HEK293T (cell line): ENCODE results near the gene DDX10.

ENCODE experiments used
- CTCF ChIA-PET: fragments of 350-600 bp; formaldehyde crosslinking; extraction: SDS; loops from one replicate; lab custom pipeline; 2021; ENCODE audit warnings: antibody characterized with exemption, inconsistent platforms; lab: Yijun Ruan, JAX
- POLR2A ChIA-PET: fragments of 350-600 bp; formaldehyde crosslinking; extraction: SDS; loops from one replicate; lab custom pipeline; 2020; ENCODE audit warnings: antibody characterized with exemption, inconsistent platforms; lab: Yijun Ruan, JAX
- DNase-seq: peaks from one replicate; pipeline ENCODE4 v3.0.0; 2012; ENCODE audit warnings: mixed read lengths; ENCODE audit errors: extremely low spot score
- ARNT ChIP-seq: fragments of 450-650 bp; IDR thresholded peaks from 2 replicates; pipeline ENCODE4 v1.6.1; 2017; ENCODE audit warnings: mild to moderate bottlenecking
- BHLHE40 ChIP-seq: fragments of 450-650 bp; IDR thresholded peaks from 2 replicates; pipeline ENCODE4 v1.6.1; 2016; ENCODE audit warnings: mild to moderate bottlenecking, moderate library complexity, borderline replicate concordance
- CTBP1 ChIP-seq: fragments of 450-650 bp; IDR thresholded peaks from 2 replicates; pipeline ENCODE4 v1.6.1; 2016; ENCODE audit warnings: borderline replicate concordance
- ELF4 ChIP-seq: fragments of 450-650 bp; IDR thresholded peaks from 2 replicates; pipeline ENCODE4 v1.6.1; 2017; ENCODE audit warnings: antibody characterized with exemption
- FOXA1 ChIP-seq: fragments of 450-650 bp; IDR thresholded peaks from 2 replicates; pipeline ENCODE4 v1.6.1; 2016; ENCODE audit warnings: mild to moderate bottlenecking
- FOXK2 ChIP-seq: fragments of 450-650 bp; IDR thresholded peaks from 2 replicates; pipeline ENCODE4 v1.6.1; 2016; ENCODE audit warnings: mild to moderate bottlenecking
- FOXM1 ChIP-seq: fragments of 450-650 bp; IDR thresholded peaks from 2 replicates; pipeline ENCODE4 v1.6.1; 2017; ENCODE audit warnings: mild to moderate bottlenecking, borderline replicate concordance
- HDGF ChIP-seq: fragments of 450-650 bp; IDR thresholded peaks from 2 replicates; pipeline ENCODE4 v1.6.1; 2017; ENCODE audit warnings: antibody characterized with exemption, borderline replicate concordance
- L3MBTL2 ChIP-seq: fragments of 450-650 bp; conservative IDR thresholded peaks from 2 replicates; pipeline ENCODE4 v1.6.1; 2016; ENCODE audit warnings: mild to moderate bottlenecking
- LEF1 ChIP-seq: fragments of 450-650 bp; IDR thresholded peaks from 2 replicates; pipeline ENCODE4 v1.6.1; 2017; ENCODE audit warnings: mild to moderate bottlenecking, borderline replicate concordance
- NFRKB ChIP-seq: fragments of 450-650 bp; IDR thresholded peaks from 2 replicates; pipeline ENCODE4 v1.6.1; 2016; ENCODE audit warnings: mild to moderate bottlenecking, moderate library complexity
- PKNOX1 ChIP-seq: fragments of 450-650 bp; IDR thresholded peaks from 2 replicates; pipeline ENCODE4 v1.6.1; 2016
- SP1 ChIP-seq: fragments of 450-650 bp; IDR thresholded peaks from 2 replicates; pipeline ENCODE4 v1.6.1; 2017
- SUZ12 ChIP-seq: fragments of 450-650 bp; IDR thresholded peaks from 2 replicates; pipeline ENCODE4 v1.6.1; 2016; ENCODE audit warnings: mild to moderate bottlenecking
- TARDBP ChIP-seq: fragments of 450-650 bp; IDR thresholded peaks from 2 replicates; pipeline ENCODE4 v1.6.1; 2016
- ZNF384 ChIP-seq: fragments of 450-650 bp; IDR thresholded peaks from 2 replicates; pipeline ENCODE4 v1.6.1; 2016

Gene DDX10

GRCh38 chr11:108913204-108913603 is 248.3 kb downstream of the DDX10 start:
- ChIA-PET POLR2A (no interaction called here), CTCF (no interaction called here)
- TF ChIP-seq NFRKB (no peak), ZNF384 (no peak), PKNOX1 (no peak), L3MBTL2 (no peak), FOXA1 (no peak), CTBP1 (no peak), TARDBP (no peak), ARNT (no peak), LEF1 (no peak), FOXK2 (no peak), FOXM1 (no peak), ELF4 (no peak), BHLHE40 (no peak), SP1 (no peak), HDGF (no peak), SUZ12 (no peak)
- no peak for DNase-seq

GRCh38 chr11:108914211-108914610 is 249.3 kb downstream of the DDX10 start:
- ChIA-PET POLR2A (no interaction called here), CTCF (no interaction called here)
- no peak for DNase-seq
- no peak for TF ChIP-seq SP1
- no peak for TF ChIP-seq NFRKB
- TF ChIP-seq L3MBTL2, result no peak
- no peak for TF ChIP-seq ELF4
- no peak for TF ChIP-seq FOXK2
- TF ChIP-seq CTBP1, result no peak
- TF ChIP-seq ARNT, result no peak
- no peak for TF ChIP-seq BHLHE40
- no peak for TF ChIP-seq ZNF384

GRCh38 chr11:108914981-108915380 is 250.1 kb downstream of the DDX10 start:
- no peak for TF ChIP-seq NFRKB
- no peak for TF ChIP-seq FOXA1
- TF ChIP-seq ZNF384, result no peak
- no peak for TF ChIP-seq FOXM1
- TF ChIP-seq LEF1, result no peak
- TF ChIP-seq CTBP1, result no peak
- TF ChIP-seq TARDBP, result no peak
- no peak for TF ChIP-seq SP1
- no peak for TF ChIP-seq BHLHE40
- no peak for TF ChIP-seq PKNOX1
- TF ChIP-seq SUZ12, result no peak
- TF ChIP-seq ARNT, result no peak
- TF ChIP-seq ELF4, result no peak
- no peak for TF ChIP-seq L3MBTL2
- TF ChIP-seq FOXK2, result no peak
- no peak for TF ChIP-seq HDGF
- ChIA-PET POLR2A (no interaction called here), CTCF (interaction anchor here (0.7 kb wide), 1 partner anchor 736 kb away, joined by 5 read pairs; no protein-coding TSS in a partner anchor)
- DNase-seq, result no peak

- POLR2A ChIA-PET, result no interaction called here
- TF ChIP-seq FOXK2 (no peak), ELF4 (no peak), ARNT (no peak), BHLHE40 (no peak), SP1 (no peak), PKNOX1 (no peak), HDGF (no peak), TARDBP (no peak), NFRKB (no peak), FOXM1 (no peak), SUZ12 (no peak), ZNF384 (no peak), LEF1 (no peak), FOXA1 (no peak), CTBP1 (no peak), L3MBTL2 (no peak)
These were observed 250.8 kb downstream of the DDX10 start for GRCh38 chr11:108915666-108916065.

GRCh38 chr11:108916290-108916689 is 251.4 kb downstream of the DDX10 start:
- TF ChIP-seq ZNF384, result no peak
- no peak for TF ChIP-seq FOXA1
- no peak for TF ChIP-seq FOXK2
- TF ChIP-seq ELF4, result no peak
- no peak for TF ChIP-seq LEF1
- DNase-seq, result no peak
- CTCF ChIA-PET, result interaction anchor here (0.6 kb wide), 1 partner anchor 15 kb away, joined by 4 read pairs; no protein-coding TSS in a partner anchor
- POLR2A ChIA-PET, result no interaction called here

More at GRCh38 chr11:108915666-108916065, 250.8 kb downstream of the DDX10 start:
- DNase-seq, result no peak
- CTCF ChIA-PET, result interaction anchor here (0.6 kb wide), 1 partner anchor 15 kb away, joined by 4 read pairs; no protein-coding TSS in a partner anchor

- no peak for TF ChIP-seq BHLHE40
- no peak for TF ChIP-seq FOXA1
- no peak for TF ChIP-seq CTBP1
- TF ChIP-seq HDGF, result no peak
- no peak for TF ChIP-seq FOXM1
- TF ChIP-seq ARNT, result no peak
- no peak for TF ChIP-seq ELF4
- TF ChIP-seq ZNF384, result no peak
- no peak for TF ChIP-seq SP1
- TF ChIP-seq LEF1, result no peak
- TF ChIP-seq L3MBTL2, result no peak
- no peak for TF ChIP-seq NFRKB
- TF ChIP-seq SUZ12, result no peak
- TF ChIP-seq PKNOX1, result no peak
- TF ChIP-seq TARDBP, result no peak
- TF ChIP-seq FOXK2, result no peak
- CTCF ChIA-PET, result no interaction called here
- no peak for DNase-seq
- POLR2A ChIA-PET, result no interaction called here
These were observed 252.1 kb downstream of the DDX10 start for GRCh38 chr11:108916935-108917334.
